Neural progenitor cell (in vitro differentiated cells): ENCODE measurements around the gene PIK3CG. TPM values are rescaled to one million over a fixed set of nuclear protein-coding genes. Genes with fewer than 3 reads are reported as not detected.

Experiments used
- DNase-seq: peaks from one replicate; pipeline ENCODE4 v3.0.0-alpha.2; 2016; ENCODE audit warnings: low spot score
- H2AFZ ChIP-seq: fragments of 200-600 bp; sonication (generic); replicated peaks from 2 replicates; pipeline ENCODE4 v1.6.1; 2016; ENCODE audit warnings: antibody characterized with exemption
- H3F3A ChIP-seq: fragments of 200-600 bp; sonication (generic); 2 replicates; pipeline ENCODE4 v1.6.1; 2016; ENCODE audit warnings: antibody characterized with exemption, low read depth
- H3K27ac ChIP-seq: fragments of 200-600 bp; sonication (generic); 2 replicates; pipeline ENCODE4 v1.5.1; 2016; ENCODE audit warnings: mild to moderate bottlenecking
- H3K27me3 ChIP-seq: fragments of 200-600 bp; sonication (generic); 2 replicates; pipeline ENCODE4 v1.6.1; 2016; ENCODE audit warnings: mild to moderate bottlenecking, moderate library complexity
- H3K36me3 ChIP-seq: fragments of 200-600 bp; sonication (generic); 2 replicates; pipeline ENCODE4 v1.5.1; 2016
- H3K4me1 ChIP-seq: fragments of 200-600 bp; sonication (generic); 2 replicates; pipeline ENCODE4 v1.6.1; 2016; ENCODE audit warnings: mixed run types
- H3K4me2 ChIP-seq: fragments of 200-600 bp; sonication (generic); 2 replicates; pipeline ENCODE4 v1.6.1; 2016
- H3K4me3 ChIP-seq: fragments of 200-600 bp; sonication (generic); 2 replicates; pipeline ENCODE4 v1.5.1; 2016
- H3K79me2 ChIP-seq: fragments of 200-600 bp; sonication (generic); 2 replicates; pipeline ENCODE4 v1.6.1; 2016; ENCODE audit warnings: low read depth
- H3K9ac ChIP-seq: fragments of 200-600 bp; sonication (generic); 2 replicates; pipeline ENCODE4 v1.6.1; 2016
- H3K9me3 ChIP-seq: fragments of 200-600 bp; sonication (generic); 2 replicates; pipeline ENCODE4 v1.5.1; 2016; ENCODE audit warnings: low read depth
- H4K20me1 ChIP-seq: fragments of 200-600 bp; sonication (generic); 2 replicates; pipeline ENCODE4 v1.6.1; 2016; ENCODE audit warnings: low read depth
- H3K27ac Mint-ChIP-seq: 3 replicates; pipeline ENCODE4 v1.8.0; 2021; ENCODE audit warnings: mixed read lengths
- H3K27me3 Mint-ChIP-seq: 2 replicates; pipeline ENCODE4 v1.8.0; 2022; ENCODE audit warnings: low read depth, mild to moderate bottlenecking, inconsistent platforms, moderate library complexity, mixed read lengths; ENCODE audit not compliant: insufficient read depth
- H3K36me3 Mint-ChIP-seq: 3 replicates; pipeline ENCODE4 v1.8.0; 2021; ENCODE audit warnings: mixed read lengths
- H3K4me1 Mint-ChIP-seq: 3 replicates; pipeline ENCODE4 v1.8.0; 2021; ENCODE audit warnings: mixed read lengths
- H3K4me3 Mint-ChIP-seq: 3 replicates; pipeline ENCODE4 v1.8.0; 2021; ENCODE audit warnings: mild to moderate bottlenecking, moderate library complexity, mixed read lengths
- H3K9me3 Mint-ChIP-seq: 3 replicates; pipeline ENCODE4 v1.8.0; 2020; ENCODE audit warnings: mixed read lengths
- CTCF ChIP-seq: fragments of 200-600 bp; sonication (generic); IDR thresholded peaks from 2 replicates; pipeline ENCODE4 v1.5.1; 2017; ENCODE audit warnings: antibody characterized with exemption, mild to moderate bottlenecking
- EZH2 ChIP-seq: fragments of 200-600 bp; sonication (generic); IDR thresholded peaks from 2 replicates; pipeline ENCODE4 v1.6.1; 2017; ENCODE audit warnings: antibody characterized with exemption, mild to moderate bottlenecking, moderate library complexity
- EZH2phosphoT487 ChIP-seq: fragments of 200-600 bp; sonication (generic); IDR thresholded peaks from 2 replicates; pipeline ENCODE4 v1.6.1; 2017; ENCODE audit warnings: antibody characterized with exemption
- total RNA-seq: library from RNA; depleted of rRNA; stranded (reverse); fragments of >200 nt; gene quantifications from 2 replicates; pipeline ENCODE4 v1.2.3, GENCODE V29; 2015; ENCODE audit warnings: low replicate concordance

The PIK3CG gene
- total RNA-seq, 1 donor from 2014 or later: not detected

DNA sequence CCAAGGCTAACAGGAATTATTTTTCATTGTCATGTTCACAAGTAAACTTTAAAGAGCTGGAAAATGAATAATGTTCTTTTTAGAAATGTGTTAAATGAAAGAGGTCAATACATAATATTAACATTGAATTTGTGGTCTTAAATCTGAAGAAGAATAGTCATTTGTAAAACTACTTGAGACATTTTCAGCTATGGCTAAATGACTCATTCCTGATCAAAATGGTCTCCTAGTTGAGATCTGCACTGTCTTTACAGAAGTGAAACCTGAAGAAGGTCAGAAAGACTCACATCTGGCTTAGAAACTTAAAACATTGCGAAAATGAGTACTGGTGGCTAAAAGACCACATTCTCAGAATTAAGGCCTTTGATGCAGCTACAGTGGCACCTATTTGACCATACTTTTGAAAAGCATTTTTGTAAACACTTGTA is 5.9 kb downstream of the PIK3CG start:
- Histone ChIP-seq H3K9me3 (no peaks in the 10 kb centered on the region), H2AFZ (no peak overlapping the region), H3K4me2 (no peak overlapping the region), H3K79me2 (no peaks in the 10 kb centered on the region), H3K27me3 (no peaks in the 10 kb centered on the region), H3K4me3 (no peak overlapping the region), H3K27ac (no peak overlapping the region), H3K36me3 (no peaks in the 10 kb centered on the region), H4K20me1 (no peaks in the 10 kb centered on the region), H3K9ac (no peak overlapping the region), H3F3A (no peaks in the 10 kb centered on the region), H3K4me1 (no peaks in the 10 kb centered on the region)
- peaks cover 4% of the 10 kb centered on the region for H3K9me3 Mint-ChIP-seq
- DNase-seq: no peak
- H3K4me1 Mint-ChIP-seq: no peaks in the 10 kb centered on the region
- H3K4me3 Mint-ChIP-seq: no peak overlapping the region
- no peak overlapping the region for H3K27ac Mint-ChIP-seq
- no peak for TF ChIP-seq EZH2
- no peak for TF ChIP-seq CTCF
- no peak for TF ChIP-seq EZH2phosphoT487
- H3K36me3 Mint-ChIP-seq: peaks cover 1% of the 10 kb centered on the region
- H3K27me3 Mint-ChIP-seq: peaks cover 2% of the 10 kb centered on the region

- TF ChIP-seq EZH2phosphoT487 (no peak), CTCF (no peak), EZH2 (no peak)
- Histone ChIP-seq H3K4me3 (no peak overlapping the region), H3K27ac (no peak overlapping the region), H3K9me3 (no peaks in the 10 kb centered on the region), H2AFZ (no peak overlapping the region), H3F3A (no peaks in the 10 kb centered on the region), H3K36me3 (no peaks in the 10 kb centered on the region), H3K79me2 (no peaks in the 10 kb centered on the region), H3K4me1 (no peaks in the 10 kb centered on the region), H3K27me3 (no peaks in the 10 kb centered on the region), H4K20me1 (no peaks in the 10 kb centered on the region), H3K4me2 (no peak overlapping the region), H3K9ac (no peak overlapping the region)
- no peaks in the 10 kb centered on the region for H3K4me1 Mint-ChIP-seq
- H3K9me3 Mint-ChIP-seq: peaks cover 4% of the 10 kb centered on the region
- H3K4me3 Mint-ChIP-seq: no peak overlapping the region
- H3K36me3 Mint-ChIP-seq: peaks cover 1% of the 10 kb centered on the region
- no peak for DNase-seq
- H3K27me3 Mint-ChIP-seq: peaks cover 2% of the 10 kb centered on the region
- no peak overlapping the region for H3K27ac Mint-ChIP-seq
Measured at GRCh38 chr7:106871793-106872571, 6.9 kb downstream of the PIK3CG start.

GRCh38 chr7:106872763-106873162 is 7.7 kb downstream of the PIK3CG start:
- Histone ChIP-seq H3K4me1 (no peaks in the 10 kb centered on the region), H3K36me3 (no peaks in the 10 kb centered on the region), H3F3A (no peaks in the 10 kb centered on the region), H3K4me3 (no peak overlapping the region), H3K4me2 (no peak overlapping the region), H4K20me1 (no peaks in the 10 kb centered on the region), H3K27ac (no peak overlapping the region), H3K9ac (no peak overlapping the region), H2AFZ (no peak overlapping the region), H3K27me3 (no peaks in the 10 kb centered on the region), H3K9me3 (no peaks in the 10 kb centered on the region), H3K79me2 (no peaks in the 10 kb centered on the region)
- TF ChIP-seq EZH2phosphoT487 (no peak), EZH2 (no peak), CTCF (no peak)
- peaks cover 1% of the 10 kb centered on the region for H3K36me3 Mint-ChIP-seq
- peaks cover 4% of the 10 kb centered on the region for H3K9me3 Mint-ChIP-seq
- H3K27ac Mint-ChIP-seq: no peak overlapping the region
- H3K27me3 Mint-ChIP-seq: peaks cover 2% of the 10 kb centered on the region
- H3K4me3 Mint-ChIP-seq: no peak overlapping the region
- no peak for DNase-seq
- no peaks in the 10 kb centered on the region for H3K4me1 Mint-ChIP-seq
